Activated CD4-positive, alpha-beta T cell treated with anti-CD3 and anti-CD28 coated beads, Interleukin-2, amount 50 U/mL, for 16 hours (primary cell): ENCODE results near the gene UBE2QL1.

Experiments used
- DNase-seq: peaks from one replicate; pipeline ENCODE4 v3.0.0-alpha.2; 2020

The UBE2QL1 gene

GRCh38 chr5:6430418-6431028 lies 18.1 kb upstream of the UBE2QL1 start:
- no peak for DNase-seq

GRCh38 chr5:6431214-6432195 lies 17.2 kb upstream of the UBE2QL1 start:
- DNase-seq: no peak

- DNase-seq: no peak
These were observed 16.5 kb upstream of the UBE2QL1 start for GRCh38 chr5:6432206-6432605.

- DNase-seq: no peak
These were observed 13.9 kb upstream of the UBE2QL1 start for GRCh38 chr5:6434731-6435130.

GRCh38 chr5:6435356-6435755 lies 13.3 kb upstream of the UBE2QL1 start:
- no peak for DNase-seq

- DNase-seq: no peak
These were observed 11.8 kb upstream of the UBE2QL1 start for GRCh38 chr5:6436715-6437331.

GRCh38 chr5:6439588-6440550 lies 8.8 kb upstream of the UBE2QL1 start:
- no peak for DNase-seq

GRCh38 chr5:6442333-6442732 lies 6.3 kb upstream of the UBE2QL1 start:
- no peak for DNase-seq

- DNase-seq: no peak
These were observed 5.3 kb upstream of the UBE2QL1 start for GRCh38 chr5:6443326-6443725.

GRCh38 chr5:6446042-6446441 lies 2.6 kb upstream of the UBE2QL1 start:
- DNase-seq: no peak

- no peak for DNase-seq
These were observed 1.9 kb upstream of the UBE2QL1 start for GRCh38 chr5:6446626-6447309.

- DNase-seq: no peak
These were observed 1.1 kb upstream of the UBE2QL1 start for GRCh38 chr5:6447384-6448140.

GRCh38 chr5:6448141-6448491 lies 543 bp upstream of the UBE2QL1 start:
- DNase-seq: no peak

- no peak for DNase-seq
These were observed 953 bp downstream of the UBE2QL1 start for GRCh38 chr5:6449465-6450158.

- no peak for DNase-seq
These were observed 1.7 kb downstream of the UBE2QL1 start for GRCh38 chr5:6450319-6450833.

- DNase-seq: no peak
These were observed 4.2 kb downstream of the UBE2QL1 start for GRCh38 chr5:6452622-6453504.

GRCh38 chr5:6453937-6454560 lies 5.4 kb downstream of the UBE2QL1 start:
- DNase-seq: no peak

GRCh38 chr5:6454628-6455053 lies 6.0 kb downstream of the UBE2QL1 start:
- DNase-seq: no peak
